NCI-H1436 (cell line): ENCODE results near the gene PELO.
"Not testable (repeated sequence)": the region's sequence is repeated elsewhere in the genome, so short reads cannot be mapped to it uniquely, and the experiment has no call there.

ENCODE experiments used
- DNase-seq: peaks from one replicate; lab custom pipeline; 2025; lab: John Stamatoyannopoulos, UW

PELO gene

GRCh38 chr5:52801329-52801728 is 13.6 kb downstream of the PELO start:
- no peak for DNase-seq

GRCh38 chr5:52802272-52802973 is 14.7 kb downstream of the PELO start:
- no peak for DNase-seq

- DNase-seq = no peak
Observed at GRCh38 chr5:52802974-52803336, 15.2 kb downstream of the PELO start.

- DNase-seq = no peak
Observed at GRCh38 chr5:52804387-52804791, 16.7 kb downstream of the PELO start.

- DNase-seq = no peak
Observed at GRCh38 chr5:52804981-52805380, 17.3 kb downstream of the PELO start.

- DNase-seq = no peak
Observed at GRCh38 chr5:52805615-52806014, 17.9 kb downstream of the PELO start.

GRCh38 chr5:52807037-52807436 is 19.3 kb downstream of the PELO start:
- no peak for DNase-seq

- DNase-seq = no peak
Observed at GRCh38 chr5:52807723-52808122, 20.0 kb downstream of the PELO start.

GRCh38 chr5:52808316-52808901 is 20.7 kb downstream of the PELO start:
- no peak for DNase-seq

- DNase-seq = no peak
Observed at GRCh38 chr5:52809884-52810283, 22.2 kb downstream of the PELO start.

- DNase-seq = no peak
Observed at GRCh38 chr5:52810426-52810825, 22.7 kb downstream of the PELO start.

GRCh38 chr5:52811067-52811749 is 23.5 kb downstream of the PELO start:
- no peak for DNase-seq

GRCh38 chr5:52814352-52815148 is 26.8 kb downstream of the PELO start:
- DNase-seq = no peak

- DNase-seq = no peak
Observed at GRCh38 chr5:52817818-52818217, 30.1 kb downstream of the PELO start.

GRCh38 chr5:52818360-52818759 is 30.6 kb downstream of the PELO start:
- DNase-seq = no peak

GRCh38 chr5:52818807-52819206 is 31.1 kb downstream of the PELO start:
- not testable (repeated sequence) for DNase-seq

GRCh38 chr5:52821901-52822300 is 34.2 kb downstream of the PELO start:
- no peak for DNase-seq

- no peak for DNase-seq
Observed at GRCh38 chr5:52822437-52822836, 34.7 kb downstream of the PELO start.

- DNase-seq = no peak
Observed at GRCh38 chr5:52824827-52825226, 37.1 kb downstream of the PELO start.

- DNase-seq = no peak
Observed at GRCh38 chr5:52825826-52826225, 38.1 kb downstream of the PELO start.

- no peak for DNase-seq
Observed at GRCh38 chr5:52827815-52828214, 40.1 kb downstream of the PELO start.

- DNase-seq = no peak
Observed at GRCh38 chr5:52829664-52830063, 41.9 kb downstream of the PELO start.

- no peak for DNase-seq
Observed at GRCh38 chr5:52830650-52831049, 42.9 kb downstream of the PELO start.
